H1 (cell line): ENCODE data around the gene HOXB5. TPM values are rescaled to one million over a fixed set of nuclear protein-coding genes. Genes with fewer than 3 reads are reported as not detected.

Experiments
- CTCF ChIA-PET: fragments of 300-600 bp; sonication (Branson Sonifier 250); formaldehyde crosslinking; loops from one replicate; lab custom pipeline; 2021; ENCODE audit not compliant: partially characterized antibody; lab: Charles Lee
- POLR2A ChIA-PET: fragments of 300-600 bp; sonication (Branson Sonifier 250); formaldehyde crosslinking; loops from one replicate; lab custom pipeline; 2021; ENCODE audit warnings: inconsistent platforms; ENCODE audit not compliant: partially characterized antibody; lab: Charles Lee
- DNase-seq, 2 experiments: peaks; one replicate each; pipeline versions ENCODE4 v3.0.0 to v3.0.0-alpha.2; 2010 to 2022; ENCODE audit warnings: low spot score in 2 of 2, low read depth in 1 of 2, mixed read lengths in 1 of 2
- FAIRE-seq: peaks from 2 replicates; lab custom pipeline; 2011; peaks lifted over from hg19 to GRCh38; lab: Jason Lieb, UNC
- H2AFZ ChIP-seq: 2 replicates; pipeline ENCODE4 v1.8.1; 2012; ENCODE audit warnings: low read length, inconsistent platforms
- H2AK5ac ChIP-seq: 2 replicates; pipeline ENCODE4 v1.6.1; 2013; ENCODE audit warnings: low read depth, low read length
- H2BK120ac ChIP-seq: replicated peaks from 2 replicates; pipeline ENCODE3; 2013; ENCODE audit warnings: low read depth, low read length, inconsistent platforms
- H2BK12ac ChIP-seq: 2 replicates; pipeline ENCODE4 v1.6.1; 2013; ENCODE audit warnings: low read depth, low read length
- H2BK15ac ChIP-seq: 2 replicates; pipeline ENCODE4 v1.6.1; 2013; ENCODE audit warnings: low read length
- H2BK20ac ChIP-seq: 2 replicates; pipeline ENCODE4 v1.6.1; 2013; ENCODE audit warnings: low read length
- H2BK5ac ChIP-seq: 2 replicates; pipeline ENCODE4 v1.6.1; 2013; ENCODE audit warnings: low read depth, low read length
- H3K14ac ChIP-seq: 2 replicates; pipeline ENCODE4 v1.6.1; 2013; ENCODE audit warnings: inconsistent platforms; ENCODE audit not compliant: insufficient read length
- H3K18ac ChIP-seq: 2 replicates; pipeline ENCODE4 v1.6.1; 2013; ENCODE audit warnings: low read length; ENCODE audit errors: extremely low read depth
- H3K23ac ChIP-seq: 2 replicates; pipeline ENCODE4 v1.6.1; 2013; ENCODE audit warnings: inconsistent platforms; ENCODE audit not compliant: insufficient read length
- H3K23me2 ChIP-seq: 2 replicates; pipeline ENCODE4 v1.6.1; 2013; ENCODE audit warnings: low read depth, low read length
- H3K27ac ChIP-seq: 2 replicates; pipeline ENCODE4 v1.6.1; 2011; ENCODE audit warnings: low read depth, low read length, inconsistent platforms
- H3K27me3 ChIP-seq, 4 experiments: replicated peaks in 1 of 4; 1 replicate in 1 of 4; 2 replicates in 3 of 4; pipeline versions ENCODE4 v1.6.1 to v1.8.1; 2011 to 2013; ENCODE audit warnings: low read length in 3 of 4, mild to moderate bottlenecking in 3 of 4, inconsistent platforms in 2 of 4, mixed read lengths in 2 of 4, moderate library complexity in 1 of 4; ENCODE audit not compliant: control insufficient read depth in 3 of 4, insufficient read depth in 3 of 4; ENCODE audit errors: extremely low read depth in 1 of 4
- H3K36me3 ChIP-seq, 4 experiments: 2 replicates each; pipeline versions ENCODE4 v1.6.1 to v1.8.1; 2011 to 2013; ENCODE audit warnings: mild to moderate bottlenecking in 4 of 4, low read length in 3 of 4, moderate library complexity in 2 of 4, control low read depth in 1 of 4, inconsistent platforms in 1 of 4; ENCODE audit not compliant: insufficient read depth in 4 of 4, control insufficient read depth in 2 of 4
- H3K4ac ChIP-seq: replicated peaks from 2 replicates; pipeline ENCODE3; 2013; ENCODE audit warnings: low read length, low read depth, mixed read lengths, inconsistent platforms; ENCODE audit not compliant: insufficient read length
- H3K4me1 ChIP-seq, 4 experiments: replicated peaks in 1 of 4; 1 replicate in 1 of 4; 2 replicates in 3 of 4; pipeline versions ENCODE4 v1.6.1 to v1.8.1; 2011 to 2013; ENCODE audit warnings: low read length in 3 of 4, inconsistent platforms in 2 of 4, mixed read lengths in 1 of 4; ENCODE audit not compliant: insufficient read depth in 4 of 4, control insufficient read depth in 3 of 4
- H3K4me2 ChIP-seq, 2 experiments: 2 replicates each; pipeline versions ENCODE4 v1.6.1 to v1.8.1; 2011 to 2013; ENCODE audit warnings: low read depth in 2 of 2, low read length in 2 of 2, control low read depth in 1 of 2, inconsistent platforms in 1 of 2, mild to moderate bottlenecking in 1 of 2; ENCODE audit not compliant: insufficient read depth in 1 of 2
- H3K4me3 ChIP-seq, 4 experiments: fragments of 200-600, 300-600 bp in 1 of 4; sonication (generic), shearing (Covaris generic), sonication (Bioruptor Twin) in 1 of 4; 2 replicates each; pipeline versions ENCODE4 v1.5.1 to v1.8.1; 2011 to 2016; ENCODE audit warnings: low read length in 4 of 4, low read depth in 3 of 4, control low read depth in 2 of 4, inconsistent platforms in 2 of 4, mild to moderate bottlenecking in 2 of 4, mixed read lengths in 1 of 4, moderate library complexity in 1 of 4; ENCODE audit not compliant: insufficient read depth in 2 of 4; ENCODE audit errors: extremely low read depth in 1 of 4
- H3K56ac ChIP-seq: replicated peaks from 2 replicates; pipeline ENCODE3; 2013; ENCODE audit warnings: low read depth, mild to moderate bottlenecking, mixed read lengths, low read length, inconsistent platforms; ENCODE audit not compliant: insufficient read length
- H3K79me1 ChIP-seq: 2 replicates; pipeline ENCODE4 v1.6.1; 2013; ENCODE audit warnings: low read depth, low read length, control low read depth
- H3K79me2 ChIP-seq, 2 experiments: 2 replicates each; pipeline versions ENCODE4 v1.6.1 to v1.8.1; 2012 to 2013; ENCODE audit warnings: low read length in 2 of 2, mild to moderate bottlenecking in 2 of 2, inconsistent platforms in 1 of 2; ENCODE audit not compliant: insufficient read depth in 2 of 2, control insufficient read depth in 1 of 2
- H3K9ac ChIP-seq, 4 experiments: replicated peaks in 1 of 4; 1 replicate in 1 of 4; 2 replicates in 3 of 4; pipeline versions ENCODE4 v1.6.1 to v1.8.1; 2011 to 2013; ENCODE audit warnings: low read depth in 3 of 4, low read length in 3 of 4, control low read depth in 2 of 4, mild to moderate bottlenecking in 2 of 4, moderate library complexity in 2 of 4, inconsistent platforms in 1 of 4; ENCODE audit errors: extremely low read depth in 1 of 4
- H3K9me3 ChIP-seq, 2 experiments: 2 replicates each; pipeline versions ENCODE4 v1.6.1 to v1.8.1; 2012 to 2013; ENCODE audit warnings: mild to moderate bottlenecking in 2 of 2, moderate library complexity in 2 of 2, control low read depth in 1 of 2, inconsistent platforms in 1 of 2, low read depth in 1 of 2, low read length in 1 of 2, mixed read lengths in 1 of 2; ENCODE audit not compliant: insufficient read depth in 2 of 2
- H4K20me1 ChIP-seq, 2 experiments: replicated peaks in 1 of 2; 2 replicates each; pipeline versions ENCODE3 to v1.8.1; 2011 to 2013; ENCODE audit warnings: inconsistent platforms in 2 of 2, low read length in 2 of 2, mild to moderate bottlenecking in 1 of 2; ENCODE audit not compliant: insufficient read depth in 2 of 2, control insufficient read depth in 1 of 2
- H4K5ac ChIP-seq: 2 replicates; pipeline ENCODE4 v1.6.1; 2013; ENCODE audit warnings: low read length, low read depth, mixed read lengths, inconsistent platforms; ENCODE audit not compliant: insufficient read length
- H4K8ac ChIP-seq: 2 replicates; pipeline ENCODE4 v1.8.0; 2013; ENCODE audit warnings: mild to moderate bottlenecking, moderate library complexity, low read length, inconsistent platforms; ENCODE audit not compliant: insufficient read depth; ENCODE audit errors: extremely low read depth
- H4K91ac ChIP-seq: replicated peaks from 2 replicates; pipeline ENCODE3; 2013; ENCODE audit warnings: low read length, mixed read lengths, inconsistent platforms; ENCODE audit not compliant: insufficient read length
- FOSL1 ChIP-seq: IDR thresholded peaks from 2 replicates; pipeline ENCODE4 v1.6.1; 2011; ENCODE audit warnings: mild to moderate bottlenecking, low read depth, low read length, moderate library complexity; ENCODE audit not compliant: insufficient read depth
- SP1 ChIP-seq: IDR thresholded peaks from 2 replicates; pipeline ENCODE4 v1.6.1; 2011; ENCODE audit warnings: low read depth, low read length
- TCF12 ChIP-seq: IDR thresholded peaks from 2 replicates; pipeline ENCODE4 v1.6.1; 2011; ENCODE audit warnings: low read depth, mild to moderate bottlenecking, low read length
- WGBS, 2 experiments: shearing (Covaris generic) in 1 of 2; methylation state at CpG; one replicate each; pipeline versions ENCODE4 v1.1.6 to v1.1.7; 2013 to 2015; ENCODE audit warnings: low lambda C conversion rate in 2 of 2, mixed read lengths in 2 of 2, inconsistent platforms in 1 of 2, low coverage in 1 of 2, missing lambda C conversion rate in 1 of 2; ENCODE audit not compliant: insufficient replicate concordance in 2 of 2, insufficient coverage in 1 of 2, insufficient read length in 1 of 2; ENCODE audit errors: extremely low coverage in 1 of 2, missing lambda C conversion rate in 1 of 2; 5-methylcytosine and 5-hydroxymethylcytosine counted together
- polyA plus RNA-seq, 7 experiments: library from polyadenylated mRNA; depleted of rRNA in 3 of 7; stranded (reverse) in 5 of 7; unstranded in 2 of 7; fragments of >200 nt in 5 of 7; fragments of 200-250 nt in 2 of 7; gene quantifications; 1 replicate in 5 of 7; 2 replicates in 1 of 7; 4 replicates in 1 of 7; pipeline versions ENCODE4 v1.2.1 to v1.2.3, GENCODE V29; 2011 to 2013; ENCODE audit warnings: missing spikeins in 2 of 7, mixed read lengths in 2 of 7
- total RNA-seq: library from RNA; stranded (reverse); fragmentation: NEBNext Ultra II Directional; extraction: Animal tissue kit (Norgen Biotek cat#: 25700); gene quantifications from 2 replicates; pipeline ENCODE4 v1.2.1, GENCODE V29; 2021

HOXB5 gene
- total and polyA plus RNA-seq, 2 of the 8 experiments (the other 6 are each of a cell fraction or from before 2014, with no cell fraction given): not detected

- H2BK5ac ChIP-seq: no peak overlapping the region
- TF ChIP-seq SP1: peak; percentile 53; the same call in 1 of the 2 replicates
- TF ChIP-seq TCF12: 0 out of 2 replicates have a peak, but pooled peaks have one; percentile 45
- no peak for TF ChIP-seq FOSL1
- FAIRE-seq (no peak), DNase-seq (no peak)
- H2BK12ac ChIP-seq: no peak overlapping the region
- H4K20me1 ChIP-seq: peaks cover 22% of the 10 kb centered on the region in 2 experiments
- H3K23me2 ChIP-seq: no peaks in the 10 kb centered on the region; the same call in 1 of the 2 replicates
- H3K56ac ChIP-seq: no peak overlapping the region
- peaks cover 94 to 100% (median 98%) of the 10 kb centered on the region in 4 experiments for H3K27me3 ChIP-seq
- H3K36me3 ChIP-seq: peaks cover 0 to 3% (median 0%) of the 10 kb centered on the region in 4 experiments; a peak in 1 of 8 replicates
- H4K8ac ChIP-seq: no peak overlapping the region
- no peak overlapping the region for H3K9ac ChIP-seq
- ChIA-PET CTCF (interaction anchor here (1.0 to 6.6 kb wide), 12 partner anchors 9 to 87 kb away, joined by 3 to 53 read pairs (median 8); partner anchors contain the start of genes HOXB1, HOXB3 and HOXB5), POLR2A (no interaction called here)
- H3K4ac ChIP-seq: no peak overlapping the region
- no peak overlapping the region for H3K27ac ChIP-seq
- H2AK5ac ChIP-seq: no peak overlapping the region
- H3K79me1 ChIP-seq: no peaks in the 10 kb centered on the region
- no peaks in the 10 kb centered on the region for H3K79me2 ChIP-seq
- H2BK20ac ChIP-seq: no peak overlapping the region
- H3K14ac ChIP-seq: no peak overlapping the region
- no peak overlapping the region for H3K4me3 ChIP-seq
- H3K9me3 ChIP-seq: no peaks in the 10 kb centered on the region
- no peak overlapping the region for H4K91ac ChIP-seq
- no peak overlapping the region for H3K18ac ChIP-seq
- H2BK120ac ChIP-seq: no peak overlapping the region
- H3K23ac ChIP-seq: no peak overlapping the region
- H3K4me1 ChIP-seq: peaks cover 6 to 25% (median 9%) of the 10 kb centered on the region in 4 experiments
- no peak overlapping the region for H4K5ac ChIP-seq
- WGBS, 2 experiments: 6% methylated on average over 3 of the region's 3 CpGs; no CpG with 5 or more reads in 1 of the 2 experiments
- H2AFZ ChIP-seq: no peak overlapping the region
- peak overlapping the region in 1 of 2 experiments; percentile 10; a peak in 2 of 4 replicates for H3K4me2 ChIP-seq
- no peak overlapping the region for H2BK15ac ChIP-seq
These were observed 44.3 kb downstream of the HOXB5 start for GRCh38 chr17:48549281-48549630.
